ENCODE results near the gene CKLF.
"Not testable (repeated sequence)": the region's sequence is repeated elsewhere in the genome, so short reads cannot be mapped to it uniquely, and the experiment has no call there.

CKLF gene, protein sequence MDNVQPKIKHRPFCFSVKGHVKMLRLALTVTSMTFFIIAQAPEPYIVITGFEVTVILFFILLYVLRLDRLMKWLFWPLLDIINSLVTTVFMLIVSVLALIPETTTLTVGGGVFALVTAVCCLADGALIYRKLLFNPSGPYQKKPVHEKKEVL

DNA sequence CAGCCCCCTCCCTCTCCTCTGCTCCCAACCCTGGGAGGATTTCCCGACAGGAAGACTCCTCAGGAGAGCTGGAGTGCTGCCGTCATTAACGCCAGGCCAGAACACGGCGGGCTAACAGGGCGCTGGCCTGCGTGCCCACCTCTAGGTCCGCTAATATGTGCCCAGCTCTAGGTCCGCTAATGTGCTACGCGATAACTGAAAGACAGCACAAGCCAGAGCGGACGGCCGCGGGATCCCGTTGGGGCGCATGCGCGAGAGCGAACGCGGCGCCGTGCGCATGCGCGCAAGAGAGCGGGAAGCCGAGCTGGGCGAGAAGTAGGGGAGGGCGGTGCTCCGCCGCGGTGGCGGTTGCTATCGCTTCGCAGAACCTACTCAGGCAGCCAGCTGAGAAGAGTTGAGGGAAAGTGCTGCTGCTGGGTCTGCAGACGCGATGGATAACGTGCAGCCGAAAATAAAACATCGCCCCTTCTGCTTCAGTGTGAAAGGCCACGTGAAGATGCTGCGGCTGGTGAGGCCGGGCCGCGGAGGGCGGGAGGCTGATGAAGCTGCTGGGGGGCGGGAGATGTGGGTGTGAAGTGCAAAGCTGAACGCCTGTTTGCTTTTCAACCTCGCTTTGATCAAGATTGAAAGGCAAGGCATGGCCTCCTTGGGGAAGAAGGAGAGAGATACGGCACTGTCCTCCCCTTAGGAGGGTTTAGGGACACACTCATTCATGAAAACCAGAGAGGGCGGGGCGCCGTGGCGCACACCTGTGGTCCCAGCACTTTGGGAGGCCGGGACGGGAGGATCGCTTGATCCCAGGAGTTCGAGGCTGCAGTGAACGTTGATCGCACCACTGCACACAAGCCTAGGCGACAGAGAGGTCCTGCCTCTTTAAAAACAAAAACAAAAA lies at the start of gene CKLF:
TSS of gene CKLF (plus strand) at position 291 of the 892 bp plus-strand sequence. CDS start at position 431, 140 bp downstream.
- DNase-seq, result peak; percentile 87

DNA sequence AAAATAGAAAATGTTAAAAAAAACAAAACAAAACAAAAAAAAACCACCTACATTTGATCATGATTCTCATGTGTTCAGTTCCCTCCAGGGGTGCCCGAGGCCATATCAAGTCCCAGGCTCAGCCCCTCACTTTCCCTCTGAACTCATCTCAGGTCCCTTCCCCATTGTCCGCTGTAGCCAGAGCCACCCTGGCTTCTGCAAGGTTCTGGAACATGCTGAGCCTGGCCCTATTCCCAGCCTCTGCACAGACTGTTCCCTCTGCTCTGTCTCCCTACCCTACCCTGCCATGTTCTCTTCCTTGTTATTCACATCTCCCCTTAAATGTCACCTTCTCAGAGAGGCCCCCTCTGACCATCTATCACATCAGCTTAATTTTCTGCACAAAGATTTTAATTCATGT lies 49.3 kb upstream of the CKLF start:
- no peak for DNase-seq

DNA sequence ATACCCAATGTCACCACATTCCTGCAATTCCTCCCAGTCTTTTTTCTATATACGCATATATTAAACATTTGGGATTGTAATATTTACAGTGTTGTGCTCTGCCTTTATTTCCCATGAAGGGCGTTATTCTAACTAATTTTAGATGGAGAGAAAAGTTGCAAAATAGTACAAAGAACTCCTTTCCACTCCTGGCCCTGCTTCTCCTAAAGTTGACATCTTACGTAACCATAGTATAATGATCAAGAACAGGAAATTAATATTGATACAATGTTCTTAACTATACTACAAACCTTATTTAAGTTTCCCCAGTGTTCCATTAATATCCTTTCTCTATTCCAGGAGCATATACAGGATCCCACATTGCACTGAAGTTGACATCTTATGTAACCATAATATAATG lies 48.8 kb upstream of the CKLF start:
- no peak for DNase-seq

DNA sequence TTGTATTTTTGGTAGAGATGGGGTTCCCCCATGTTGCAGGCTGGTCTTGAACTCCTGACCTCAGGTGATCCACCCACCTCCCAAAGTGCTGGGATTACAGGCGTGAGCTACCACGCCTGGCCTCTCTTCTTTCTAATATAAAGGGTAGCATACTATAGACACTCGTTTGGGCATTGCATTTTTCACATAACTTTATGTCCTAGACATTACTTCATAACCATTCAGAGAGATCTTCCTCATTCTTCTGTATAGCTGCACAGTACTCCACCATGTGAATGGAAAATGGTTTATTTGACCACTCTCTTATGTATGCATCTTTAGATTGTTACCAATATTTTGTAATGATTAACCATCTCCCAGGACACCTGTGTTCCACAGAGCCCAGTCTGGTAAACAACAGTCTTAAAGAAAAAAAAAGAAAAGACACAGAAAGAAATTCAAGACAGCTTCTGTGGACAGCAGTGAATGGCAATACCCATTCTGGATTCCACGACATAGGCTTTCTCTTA lies 44.6 kb upstream of the CKLF start:
- DNase-seq, result no peak

DNA sequence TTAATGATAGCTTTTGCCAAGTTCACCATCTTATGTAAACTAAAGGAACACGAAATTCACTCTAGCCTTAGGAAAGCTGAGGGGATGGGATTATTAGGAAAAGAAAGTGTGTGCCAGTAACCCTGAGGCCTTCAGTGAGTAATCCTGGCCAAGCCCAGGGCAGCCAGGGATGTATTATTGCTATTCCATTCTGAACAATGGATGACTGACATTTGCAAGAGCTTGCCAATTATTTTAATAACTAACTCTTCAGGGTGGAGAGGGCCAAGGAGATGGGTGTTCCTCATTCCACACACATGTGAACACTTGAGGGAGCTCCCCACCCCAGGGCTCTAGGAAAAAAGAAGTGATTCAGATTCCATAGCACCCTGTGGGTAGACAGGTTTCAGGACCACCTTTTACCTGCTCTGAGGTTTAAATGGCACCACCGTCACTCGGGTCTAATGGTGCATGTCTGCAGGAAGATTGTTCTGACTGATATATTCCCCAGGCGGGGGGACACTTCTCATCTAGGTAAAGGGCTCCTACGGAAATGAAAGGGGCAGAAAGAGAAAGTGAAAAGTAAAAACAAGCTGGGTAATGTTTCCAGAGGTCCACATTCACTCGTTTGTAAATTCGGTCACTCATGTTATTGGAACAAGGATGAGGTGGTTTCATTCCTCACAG lies 44.0 kb upstream of the CKLF start:
- peak; percentile 73 for DNase-seq

DNA sequence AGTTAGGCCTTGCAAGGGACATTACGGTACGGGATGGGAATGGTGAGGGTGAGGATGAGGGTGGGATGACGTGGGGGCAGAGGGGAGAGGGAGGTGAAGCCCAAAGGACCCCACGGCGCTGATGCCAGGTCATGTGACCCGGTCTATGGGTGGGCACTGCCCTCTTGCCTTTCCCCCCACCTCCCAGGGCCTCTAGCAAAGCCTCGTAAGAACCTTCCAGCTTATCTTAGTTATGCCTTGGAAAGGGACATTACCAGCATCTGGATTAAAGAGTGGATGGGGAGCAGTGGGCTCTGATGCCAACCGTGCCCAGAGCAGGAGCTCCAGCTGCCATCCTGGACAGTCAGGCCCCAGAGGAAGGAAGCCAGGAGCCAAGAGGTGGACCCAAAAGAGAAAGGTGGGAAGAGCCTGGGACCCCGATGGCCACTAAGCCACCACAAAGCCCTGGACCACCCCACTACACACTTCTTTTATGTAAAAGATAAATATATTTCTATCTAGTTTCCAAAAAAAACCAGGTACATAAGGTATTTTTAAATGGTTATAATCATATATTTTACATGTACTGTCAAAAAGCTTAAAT lies 43.4 kb upstream of the CKLF start:
- DNase-seq, result no peak

DNA sequence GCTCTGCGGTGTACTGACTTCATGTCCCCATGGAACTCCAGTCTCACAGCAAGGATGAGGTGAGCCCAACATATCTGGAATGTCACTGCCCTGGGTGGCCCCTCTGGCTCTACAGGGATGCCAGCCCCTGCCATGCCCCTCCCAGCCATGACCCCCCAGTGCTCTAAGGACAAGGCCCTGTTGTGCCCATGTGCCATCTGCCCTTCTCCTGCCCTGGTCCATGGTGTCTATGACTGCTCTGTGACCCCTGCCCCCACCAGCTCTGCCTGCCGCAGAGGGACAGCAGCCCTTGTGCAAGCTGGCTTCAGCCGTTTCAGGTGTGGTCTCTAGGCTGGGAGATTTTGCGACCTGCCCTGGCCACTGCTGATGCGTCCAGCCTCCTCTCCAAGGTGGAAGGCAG lies 42.8 kb upstream of the CKLF start:
- DNase-seq, result no peak

DNA sequence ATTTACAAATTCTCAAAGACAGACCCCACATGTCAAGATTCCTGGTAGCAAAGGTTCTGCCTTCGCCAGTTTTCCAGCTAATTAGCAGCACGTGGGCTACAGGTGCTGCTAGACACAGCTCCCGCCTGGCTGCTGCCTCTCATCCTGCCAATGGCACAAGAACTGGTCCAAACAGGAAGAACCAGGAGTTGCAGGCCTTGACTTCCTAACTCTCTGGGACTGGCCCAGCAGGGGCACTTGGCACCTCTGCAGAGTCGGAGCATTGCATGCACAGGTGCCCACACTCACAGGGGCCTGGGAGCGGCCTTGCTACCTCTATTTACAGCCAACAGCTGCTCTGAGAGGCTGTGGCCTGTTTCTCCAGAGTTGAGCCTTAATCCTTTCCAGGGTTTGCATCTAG lies 42.1 kb upstream of the CKLF start:
- no peak for DNase-seq

DNA sequence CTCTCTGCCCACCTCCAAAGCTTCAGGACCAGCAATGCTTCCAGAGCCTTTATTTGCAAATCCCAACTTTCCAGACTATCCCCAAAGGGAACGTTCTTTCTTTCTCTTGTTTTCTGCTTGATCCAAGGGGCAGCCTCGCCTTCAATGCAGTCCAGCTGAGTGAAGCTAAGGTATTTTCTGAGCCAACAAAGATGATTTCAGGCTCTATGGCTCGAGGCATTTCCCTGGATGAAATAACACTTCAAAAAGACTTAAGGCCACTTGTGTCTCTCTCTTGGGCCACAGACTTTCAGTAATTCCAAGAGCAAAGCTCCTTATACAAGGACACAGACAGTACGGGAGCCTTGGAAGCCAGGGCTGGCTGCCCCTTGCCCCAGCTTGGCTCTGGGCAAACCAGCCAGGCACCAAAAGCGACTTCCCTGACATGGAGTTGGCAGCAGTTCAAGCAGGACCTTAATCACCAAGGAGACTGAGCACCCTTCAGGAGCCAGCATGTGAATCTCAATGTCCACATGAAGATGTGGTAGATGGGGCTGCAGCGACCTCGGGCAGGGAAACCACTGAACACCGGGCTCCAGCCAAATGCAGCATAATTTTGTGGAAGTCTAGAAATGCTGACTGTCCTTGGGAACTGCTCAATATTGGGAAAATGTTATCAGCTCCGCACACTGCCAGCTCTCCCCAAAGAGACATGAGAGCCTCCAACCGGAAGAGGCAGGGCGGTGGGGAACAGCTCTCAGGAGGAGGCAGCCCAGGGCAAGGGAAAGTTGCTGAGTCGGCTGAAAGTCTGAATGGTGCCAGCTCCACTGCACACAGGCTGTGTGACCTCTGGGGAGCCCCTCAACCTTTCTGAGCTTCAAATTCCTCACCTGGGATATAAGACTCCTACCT lies 41.4 kb upstream of the CKLF start:
- DNase-seq, result no peak

DNA sequence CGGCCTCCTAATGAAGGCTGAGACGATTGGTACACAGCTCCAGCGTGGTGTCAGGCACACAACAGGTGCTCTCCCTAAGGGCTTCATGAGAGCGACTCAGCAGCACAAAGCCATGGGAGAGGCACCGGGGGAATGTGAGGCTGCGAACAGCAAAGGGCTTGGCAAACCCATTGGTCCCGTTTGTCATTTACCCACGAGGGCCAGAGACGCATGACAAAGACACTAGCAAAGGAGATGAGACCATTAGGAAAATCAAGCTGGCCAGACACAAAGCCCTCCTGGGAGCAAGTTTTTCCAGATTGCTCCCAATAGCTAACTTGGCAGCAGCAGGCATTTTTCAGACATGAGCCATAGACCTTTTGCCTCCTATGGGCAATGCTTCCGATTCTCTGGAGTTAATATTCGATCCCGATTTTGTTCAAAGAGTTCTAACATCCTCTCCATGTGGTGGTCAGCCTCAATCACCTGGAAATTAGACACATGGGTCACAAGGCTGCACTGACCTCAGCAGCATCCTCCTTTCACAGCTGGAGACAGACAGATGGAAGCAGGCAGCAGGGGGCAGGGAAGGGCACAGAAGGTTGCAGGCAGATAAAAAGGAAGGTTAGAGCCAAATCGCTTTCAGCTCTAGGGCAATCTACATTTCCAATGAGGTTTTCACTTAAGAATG lies 40.6 kb upstream of the CKLF start:
- DNase-seq, result peak; percentile 87

DNA sequence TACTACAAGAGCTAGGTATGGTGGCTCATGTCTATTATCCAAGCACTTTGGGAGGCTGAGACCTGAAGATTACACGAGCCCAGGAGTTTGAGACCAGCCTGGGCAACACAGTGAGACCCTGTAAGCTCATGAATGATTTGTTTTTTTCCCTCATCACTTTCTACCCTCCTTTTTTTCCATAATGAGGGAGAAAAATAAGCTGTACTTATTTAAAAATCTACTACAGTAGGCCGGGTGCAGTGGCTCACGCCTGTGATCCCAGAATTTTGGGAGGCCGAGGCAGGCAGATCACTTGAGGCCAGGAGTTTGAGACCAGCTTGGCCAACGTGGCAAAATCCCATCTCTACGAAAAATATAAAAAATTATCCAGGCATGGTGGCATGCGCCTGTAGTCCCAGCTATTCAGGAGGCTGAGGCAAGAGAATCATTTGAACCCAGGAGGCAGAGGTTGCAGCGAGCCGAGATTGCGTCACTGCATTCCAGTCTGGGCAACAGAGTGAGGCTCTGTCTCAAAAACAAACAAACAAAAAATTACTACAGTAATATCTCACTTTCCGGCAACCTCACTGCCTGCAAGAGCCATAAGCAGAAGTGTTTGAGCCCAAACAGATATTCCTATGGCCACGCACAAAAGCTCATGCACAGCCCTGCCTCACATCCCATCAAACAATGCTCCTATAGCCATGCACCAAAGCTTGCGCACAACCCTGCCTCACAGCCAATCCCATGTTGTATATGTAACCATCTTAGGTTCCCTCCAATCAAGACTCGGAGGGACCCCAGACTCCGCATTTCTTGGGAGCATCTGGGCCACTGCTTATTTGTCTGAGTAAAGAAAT lies 39.9 kb upstream of the CKLF start:
- peak; percentile 78 for DNase-seq

DNA sequence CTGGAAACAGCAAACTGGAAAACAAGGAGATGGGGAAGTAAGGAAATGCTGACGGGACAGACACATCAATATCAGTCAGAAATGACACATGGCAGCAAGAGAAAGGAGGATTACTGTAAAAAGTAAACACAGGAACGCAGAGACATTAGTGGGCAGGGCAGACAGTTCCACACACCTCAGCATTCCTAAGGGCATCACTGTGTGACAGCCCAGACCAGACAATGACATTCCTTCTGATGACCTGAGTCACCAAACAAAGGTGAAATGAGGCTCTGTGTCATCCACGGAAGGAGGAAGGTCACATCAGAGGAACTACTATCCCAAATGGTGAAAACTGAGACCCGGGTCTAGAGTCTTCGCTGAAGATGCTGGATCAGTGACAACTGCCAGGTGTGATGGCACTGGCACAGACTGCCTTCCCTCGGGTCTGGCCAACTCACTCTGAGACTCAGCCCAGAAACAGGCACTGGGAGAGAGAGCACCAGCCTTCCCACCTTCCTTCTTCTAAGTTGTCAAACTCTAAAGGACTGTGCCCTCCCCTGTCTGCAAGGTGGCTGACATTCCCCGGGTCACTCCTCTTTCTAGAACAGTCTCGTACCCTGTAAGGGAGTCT lies 39.2 kb upstream of the CKLF start:
- DNase-seq, result no peak

DNA sequence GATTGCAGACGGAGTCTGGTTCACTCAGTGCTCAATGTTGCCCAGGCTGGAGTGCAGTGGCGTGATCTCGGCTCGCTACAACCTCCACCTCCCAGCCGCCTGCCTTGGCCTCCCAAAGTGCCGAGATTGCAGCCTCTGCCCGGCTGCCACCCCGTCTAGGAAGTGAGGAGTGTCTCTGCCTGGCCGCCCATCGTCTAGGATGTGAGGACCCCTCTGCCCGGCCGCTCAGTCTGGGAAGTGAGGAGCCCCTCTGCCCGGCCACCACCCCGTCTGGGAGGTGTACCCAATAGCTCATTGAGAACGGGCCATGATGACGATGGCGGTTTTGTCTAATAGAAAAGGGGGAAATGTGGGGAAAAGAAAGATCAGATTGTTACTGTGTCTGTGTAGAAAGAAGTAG lies 38.0 kb upstream of the CKLF start:
- DNase-seq, result not testable (repeated sequence)

DNA sequence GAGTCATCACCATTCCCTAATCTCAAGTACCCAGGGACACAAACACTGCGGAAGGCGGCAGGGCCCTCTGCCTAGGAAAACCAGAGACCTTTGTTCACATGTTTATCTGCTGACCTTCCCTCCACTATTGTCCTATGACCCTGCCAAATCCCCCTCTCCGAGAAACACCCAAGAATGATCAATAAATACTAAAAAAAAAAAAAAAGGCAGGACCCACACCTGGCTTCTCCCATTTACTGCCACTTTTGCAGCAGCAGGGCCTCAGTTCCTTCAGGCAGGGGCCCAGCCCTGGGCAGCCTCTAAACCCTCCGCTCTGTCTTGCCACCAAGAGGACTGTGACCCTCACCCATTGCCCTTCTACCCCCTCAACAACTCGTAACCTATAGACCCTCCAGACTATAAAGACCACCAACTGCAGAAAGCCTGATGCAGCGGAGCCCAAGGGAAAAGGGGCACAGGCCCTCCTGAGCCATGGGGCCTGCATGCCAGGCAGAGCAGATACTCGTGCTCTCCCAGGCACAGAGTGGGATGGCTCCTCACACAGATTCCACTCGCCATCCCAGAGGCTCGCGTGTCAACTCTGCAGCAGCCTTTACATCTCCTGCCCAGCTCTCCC lies 37.3 kb upstream of the CKLF start:
- not testable (repeated sequence) for DNase-seq

DNA sequence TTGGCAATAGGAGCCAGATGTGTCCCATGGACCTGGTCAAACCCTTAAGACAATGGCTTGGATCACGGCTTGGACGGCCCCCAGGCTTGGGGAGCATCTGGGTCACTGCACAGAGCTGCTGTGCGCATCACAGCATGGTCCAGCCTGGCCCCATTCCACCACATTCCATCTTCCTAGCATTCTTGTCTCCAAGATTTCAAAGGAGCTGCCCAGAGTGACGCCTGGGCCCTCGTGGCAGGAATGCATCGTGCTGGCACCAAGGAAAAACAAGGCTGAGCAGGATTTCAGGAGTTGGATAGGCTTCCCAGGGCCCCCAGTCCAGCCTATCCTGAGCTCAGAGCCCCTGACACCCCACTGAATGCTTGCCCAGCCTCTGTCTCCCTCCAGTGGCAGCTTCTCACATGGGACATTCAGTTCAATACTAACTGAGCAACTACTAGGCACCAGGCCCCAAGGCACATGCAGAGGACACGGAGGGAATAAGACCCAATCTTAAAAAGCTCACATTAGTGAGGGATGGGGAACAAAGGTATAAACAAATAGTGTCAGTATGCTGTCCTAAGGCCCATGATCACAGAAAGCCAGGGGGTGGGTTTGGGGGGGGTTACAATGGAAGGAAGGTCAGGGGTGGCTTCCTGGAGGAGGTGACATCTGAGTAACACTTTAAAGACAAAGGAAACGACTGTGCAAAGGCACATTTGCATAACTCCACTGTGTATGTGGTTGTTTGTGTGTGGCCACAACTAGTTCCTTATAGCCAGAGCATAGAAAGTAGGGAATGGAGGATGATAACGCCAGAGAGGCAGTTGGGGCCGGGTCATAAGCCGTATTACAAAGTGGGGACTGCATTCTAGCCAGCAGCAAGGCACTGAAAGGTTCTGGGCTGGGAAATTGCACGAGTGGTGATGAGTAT lies 36.5 kb upstream of the CKLF start:
- DNase-seq, result peak; percentile 83

DNA sequence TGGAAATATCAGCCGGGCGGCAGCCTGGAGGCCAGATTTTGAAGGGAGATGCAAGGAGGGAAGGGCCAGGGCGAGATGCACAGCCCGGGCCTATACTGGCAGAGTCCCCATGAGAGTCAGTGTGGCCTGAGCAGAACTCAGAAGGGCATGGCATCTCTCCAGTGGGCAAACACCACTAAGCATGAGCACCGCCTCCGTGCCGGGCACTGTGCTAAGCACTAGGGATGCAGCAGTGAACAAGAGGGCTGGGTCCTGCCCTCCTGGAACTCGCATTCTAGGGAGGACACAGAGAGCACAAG lies 35.9 kb upstream of the CKLF start:
- no peak for DNase-seq

DNA sequence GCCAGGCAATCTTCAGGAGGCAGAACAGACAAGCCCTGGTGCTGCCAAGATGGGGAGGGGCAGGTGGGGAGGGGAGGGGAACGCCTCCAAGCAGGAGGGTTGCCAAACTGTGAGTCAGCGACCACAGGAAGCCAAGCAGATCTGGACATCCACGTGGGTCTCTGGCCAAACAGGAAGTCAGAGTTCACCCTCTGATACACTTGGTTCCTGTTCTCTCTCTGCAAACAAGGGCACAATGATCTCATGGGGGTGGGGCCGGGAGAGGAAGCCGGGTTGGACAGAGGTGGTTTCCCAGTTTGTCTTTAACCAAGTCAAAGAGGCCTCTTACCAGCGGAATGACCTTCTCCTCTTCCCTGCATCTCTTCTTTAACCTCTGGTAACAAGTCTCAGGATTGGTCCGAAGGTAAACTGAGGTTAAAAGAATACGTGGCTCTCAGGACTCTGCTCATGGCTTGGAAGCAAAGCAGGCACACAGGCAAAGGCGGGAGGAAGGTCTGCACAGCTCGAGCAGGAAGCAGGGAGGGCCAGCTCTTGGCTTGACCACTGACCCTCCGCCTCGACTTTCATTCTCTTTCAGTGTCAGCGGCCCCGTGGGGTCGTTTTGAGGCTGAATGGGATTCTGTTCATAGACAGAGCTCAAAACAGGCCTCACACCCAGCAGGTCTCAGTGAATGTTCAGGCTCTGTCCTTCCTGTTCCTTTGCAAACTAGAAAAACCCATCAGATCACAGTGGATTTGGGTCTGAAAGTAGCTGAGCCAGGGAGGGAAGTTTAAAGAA lies 35.4 kb upstream of the CKLF start:
- peak; percentile 99 for DNase-seq

Measured in EL (cell line).